NT2/D1 (cell line): ENCODE measurements around the gene FYB1.

ENCODE experiments used
- YY1 ChIP-seq: IDR thresholded peaks from 2 replicates; pipeline ENCODE4 v1.6.1; 2011; ENCODE audit not compliant: insufficient read length, insufficient read depth
- ZNF274 ChIP-seq: IDR thresholded peaks from 2 replicates; pipeline ENCODE4 v1.6.1; 2011; ENCODE audit warnings: mild to moderate bottlenecking, low read depth, low read length

- TF ChIP-seq ZNF274 (no peak), YY1 (no peak)
Measured at GRCh38 chr5:39118638-39119037, 100.7 kb downstream of the FYB1 start.
